Activated CD4-positive, alpha-beta T cell treated with anti-CD3 and anti-CD28 coated beads for 4 hours (primary cell): Measurements from ENCODE around the gene NPPA.

Experiments
- DNase-seq, 2 donors: peaks; one replicate each; pipeline ENCODE4 v3.0.0-alpha.2; 2020

NPPA gene

DNA sequence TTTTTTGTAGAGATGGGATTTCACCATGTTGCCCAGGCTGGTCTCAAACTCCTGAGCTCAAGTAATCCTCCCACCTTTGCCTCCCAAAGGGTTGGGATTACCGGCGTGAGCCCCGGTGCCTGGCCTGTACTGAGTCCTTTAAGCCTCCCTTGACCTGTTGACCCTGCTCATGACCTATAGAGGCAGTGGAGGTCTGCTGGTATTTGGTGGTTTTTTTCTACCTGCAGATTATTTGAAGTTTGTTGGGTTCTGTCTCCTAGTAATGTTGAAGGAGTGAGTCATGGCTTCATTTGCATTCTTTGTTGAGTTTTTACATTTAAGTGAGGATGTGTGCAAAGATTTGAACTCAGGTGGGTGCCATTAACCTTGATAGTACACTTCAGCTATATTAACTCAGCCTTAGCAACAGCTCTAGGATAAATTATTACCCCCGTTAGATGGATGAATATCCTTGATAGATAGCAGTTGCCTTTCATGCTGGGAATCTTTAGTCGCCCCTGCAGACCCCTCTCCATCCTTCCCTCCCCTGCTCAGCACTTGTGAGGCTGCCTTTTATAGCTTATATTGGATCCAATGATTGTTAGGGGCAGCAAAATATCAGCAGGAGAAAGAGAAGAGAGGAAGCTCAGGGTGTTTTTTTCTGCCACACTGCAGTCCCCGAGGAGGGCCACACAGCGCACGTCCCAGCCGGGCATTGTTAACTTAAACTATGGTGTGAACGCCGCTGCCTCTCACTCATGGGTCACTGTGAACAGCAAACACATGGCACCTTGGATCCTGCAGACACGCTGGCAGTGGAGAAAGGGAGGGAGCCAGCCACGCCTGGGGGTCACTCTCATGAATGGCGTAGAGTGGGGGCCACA lies 26.0 kb upstream of the NPPA start:
- no peak for DNase-seq

GRCh38 chr1:11872545-11872944 lies 25.0 kb upstream of the NPPA start:
- no peak for DNase-seq

DNA sequence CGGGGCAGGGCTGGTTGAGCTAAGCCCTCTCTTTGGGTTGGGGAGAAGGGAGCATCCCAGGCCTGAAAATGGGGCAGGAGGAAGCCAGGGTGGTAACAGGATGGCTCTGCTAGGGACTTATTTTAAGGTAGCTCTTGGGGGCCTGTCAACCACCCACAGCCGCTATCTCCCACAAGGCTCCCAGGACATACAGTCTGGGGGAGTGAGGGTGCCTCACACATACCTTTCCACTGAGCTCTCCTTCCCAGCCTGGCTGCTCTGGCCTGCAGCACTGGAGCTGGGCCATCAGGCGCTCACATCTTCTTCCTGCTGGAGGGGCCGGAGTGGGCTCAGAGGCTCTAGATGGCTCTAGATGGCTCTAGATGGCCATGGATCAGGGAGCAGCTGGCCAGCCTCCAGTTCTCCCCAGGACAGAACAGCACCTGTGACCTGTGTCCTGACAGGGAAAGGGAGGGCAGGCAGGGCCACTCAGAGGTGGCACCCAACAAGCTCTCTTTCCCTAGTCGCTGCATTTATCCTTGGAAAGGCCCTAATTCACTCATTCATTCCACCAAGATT lies 22.1 kb upstream of the NPPA start:
- DNase-seq = no peak

DNA sequence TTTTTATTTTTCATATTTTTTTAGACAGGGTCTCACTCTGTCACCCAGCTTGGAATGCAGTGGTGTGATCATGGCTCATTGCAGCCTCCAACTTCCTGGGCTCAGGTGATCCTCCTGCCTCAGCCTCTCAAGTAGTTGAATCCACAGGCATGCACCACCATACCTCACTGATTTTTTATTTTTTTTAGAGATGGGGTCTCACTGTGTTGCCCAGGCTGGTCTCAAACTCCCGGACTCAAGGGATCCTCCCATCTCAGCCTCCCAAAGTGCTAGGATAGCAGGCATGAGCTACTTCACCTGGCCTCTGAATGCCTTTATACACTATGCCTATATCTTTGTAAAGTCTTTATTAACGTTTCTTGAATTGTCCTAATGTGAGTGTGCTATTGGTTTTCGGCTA lies 21.5 kb upstream of the NPPA start:
- DNase-seq = no peak

GRCh38 chr1:11868331-11868980 lies 20.9 kb upstream of the NPPA start:
- no peak for DNase-seq

DNA sequence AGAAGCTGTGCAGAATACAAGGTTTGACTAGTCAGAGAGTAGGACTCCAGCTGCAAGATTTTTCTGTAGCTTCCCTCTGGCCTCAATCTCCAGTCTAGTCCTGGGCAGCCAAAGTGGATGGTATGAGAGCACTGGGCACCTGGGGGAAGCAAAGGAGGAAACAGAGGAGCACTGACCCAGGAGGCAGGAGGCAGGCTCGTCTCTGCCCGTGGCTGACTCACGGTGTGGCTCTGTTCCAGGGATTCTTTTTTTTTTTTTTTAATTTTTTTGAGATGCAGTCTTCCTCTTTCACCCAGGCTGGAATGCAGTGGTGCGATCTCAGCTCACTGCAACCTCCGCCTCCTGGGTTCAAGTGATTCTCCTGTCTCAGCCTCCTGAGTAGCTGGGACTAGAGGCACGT lies 15.3 kb upstream of the NPPA start:
- DNase-seq = no peak

DNA sequence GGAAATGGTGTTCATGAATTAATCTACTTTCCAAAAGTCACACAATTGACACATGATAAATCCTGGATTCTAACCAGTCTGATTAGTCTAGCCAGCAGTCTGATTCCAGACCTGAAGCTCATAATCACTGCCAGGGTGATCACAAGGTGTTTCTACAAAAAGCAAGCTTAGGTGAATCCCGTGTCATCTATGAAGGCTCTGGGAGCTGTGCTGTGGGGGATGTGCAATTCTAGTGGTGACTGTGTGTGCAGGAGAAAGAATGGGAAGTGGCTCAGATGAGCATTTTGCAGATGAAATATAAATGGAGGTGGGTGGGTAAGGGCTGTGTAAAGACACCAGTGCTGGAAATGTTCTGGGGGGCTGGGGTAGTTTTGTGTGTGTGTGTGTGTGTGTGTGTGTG lies 13.0 kb upstream of the NPPA start:
- no peak for DNase-seq

DNA sequence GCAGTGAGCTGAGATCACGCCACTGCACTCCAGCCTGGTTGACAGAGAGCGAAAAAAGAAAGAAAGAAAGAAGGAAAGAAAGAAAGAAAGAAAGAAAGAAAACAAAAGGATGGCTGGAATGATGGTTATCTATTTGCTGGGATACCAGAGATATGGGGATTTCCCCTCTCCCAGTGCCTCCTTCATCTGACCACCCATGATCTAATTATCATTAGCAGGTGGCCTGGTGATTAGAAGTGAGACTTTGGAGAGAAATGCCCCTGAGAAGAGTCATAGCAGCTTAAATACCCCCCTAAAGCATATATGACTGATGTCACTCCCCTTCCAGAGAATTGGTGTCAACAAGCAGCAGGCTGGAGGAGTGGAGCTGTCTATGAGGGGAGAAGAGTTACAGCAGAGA lies 12.5 kb upstream of the NPPA start:
- no peak for DNase-seq

DNA sequence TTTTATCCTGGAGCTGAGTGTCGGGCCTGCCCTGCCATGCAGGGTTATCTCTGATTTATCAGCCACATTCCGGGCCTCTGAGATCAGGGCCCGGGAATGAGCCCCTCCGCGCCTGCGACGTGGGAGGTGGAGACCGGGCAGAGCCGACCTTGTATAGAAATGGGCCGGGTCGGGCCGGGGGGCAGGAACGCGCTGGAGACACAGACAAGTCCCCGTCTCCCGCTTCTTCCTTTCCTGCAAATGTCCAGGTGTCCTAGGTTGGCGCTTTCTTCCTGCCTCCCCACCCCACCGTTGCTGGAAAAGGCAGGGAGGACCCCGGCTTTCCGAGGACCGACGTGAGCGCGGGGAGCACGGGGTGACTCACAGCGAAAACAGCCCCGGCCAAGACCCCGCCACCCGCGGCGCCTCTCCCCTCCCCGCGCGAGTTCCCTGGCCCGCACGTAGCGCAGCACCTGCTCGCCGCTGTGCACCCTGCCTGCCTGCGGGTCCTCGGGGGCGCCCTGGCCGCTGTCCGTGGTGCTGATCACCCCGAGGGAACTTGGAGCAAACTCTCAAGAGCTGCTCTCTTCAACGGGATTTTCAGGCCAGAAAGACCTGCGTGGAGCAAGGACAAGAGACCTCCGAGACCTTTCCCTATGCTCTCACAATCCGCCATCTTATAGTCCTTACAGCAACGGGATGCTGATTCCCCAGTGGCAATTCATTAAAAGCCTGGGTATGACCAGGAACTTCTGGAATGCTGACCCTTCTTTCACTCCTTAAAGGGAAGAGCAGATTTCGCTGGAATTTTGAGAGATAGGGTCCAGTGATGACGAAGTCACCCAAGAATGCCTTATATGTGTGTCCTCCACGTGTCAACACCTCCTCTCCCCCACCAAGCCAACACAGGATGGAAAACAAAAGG lies 11.6 kb upstream of the NPPA start:
- peak; percentile 47 to 51 for DNase-seq

GRCh38 chr1:11858613-11858967 lies 11.0 kb upstream of the NPPA start, which contains the start of gene NPPB:
Gene NPPB (minus strand): TSS chr1:11858945. CDS start chr1:11858833, 112 bp downstream.
- DNase-seq = no peak

DNA sequence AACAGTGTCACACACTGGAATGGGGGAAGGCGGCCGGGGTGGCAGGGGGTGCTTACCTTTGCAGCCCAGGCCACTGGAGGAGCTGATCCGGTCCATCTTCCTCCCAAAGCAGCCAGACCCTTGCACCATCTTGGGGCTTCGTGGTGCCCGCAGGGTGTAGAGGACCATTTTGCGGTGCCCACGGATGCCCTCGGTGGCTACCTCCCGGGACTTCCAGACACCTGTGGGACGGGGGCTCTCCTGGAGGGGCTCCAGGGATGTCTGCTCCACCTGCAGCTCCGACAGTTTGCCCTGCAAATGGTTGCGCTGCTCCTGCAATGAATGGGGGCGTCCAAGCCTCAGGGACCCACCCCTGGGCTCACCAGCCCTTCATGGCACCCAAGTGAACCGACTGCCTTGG lies 10.6 kb upstream of the NPPA start:
- DNase-seq = no peak

GRCh38 chr1:11857164-11857851 lies 9.7 kb upstream of the NPPA start:
- no peak for DNase-seq

- DNase-seq = no peak
Measured at GRCh38 chr1:11856698-11857097, 9.1 kb upstream of the NPPA start.

- DNase-seq = no peak
Measured at GRCh38 chr1:11855430-11855829, 7.8 kb upstream of the NPPA start.

GRCh38 chr1:11854519-11854918 lies 6.9 kb upstream of the NPPA start:
- DNase-seq = no peak

GRCh38 chr1:11851180-11851579 lies 3.6 kb upstream of the NPPA start:
- no peak for DNase-seq

GRCh38 chr1:11850156-11850555 lies 2.6 kb upstream of the NPPA start:
- DNase-seq = no peak

GRCh38 chr1:11848373-11848700 lies 754 bp upstream of the NPPA start:
- DNase-seq = no peak

DNA sequence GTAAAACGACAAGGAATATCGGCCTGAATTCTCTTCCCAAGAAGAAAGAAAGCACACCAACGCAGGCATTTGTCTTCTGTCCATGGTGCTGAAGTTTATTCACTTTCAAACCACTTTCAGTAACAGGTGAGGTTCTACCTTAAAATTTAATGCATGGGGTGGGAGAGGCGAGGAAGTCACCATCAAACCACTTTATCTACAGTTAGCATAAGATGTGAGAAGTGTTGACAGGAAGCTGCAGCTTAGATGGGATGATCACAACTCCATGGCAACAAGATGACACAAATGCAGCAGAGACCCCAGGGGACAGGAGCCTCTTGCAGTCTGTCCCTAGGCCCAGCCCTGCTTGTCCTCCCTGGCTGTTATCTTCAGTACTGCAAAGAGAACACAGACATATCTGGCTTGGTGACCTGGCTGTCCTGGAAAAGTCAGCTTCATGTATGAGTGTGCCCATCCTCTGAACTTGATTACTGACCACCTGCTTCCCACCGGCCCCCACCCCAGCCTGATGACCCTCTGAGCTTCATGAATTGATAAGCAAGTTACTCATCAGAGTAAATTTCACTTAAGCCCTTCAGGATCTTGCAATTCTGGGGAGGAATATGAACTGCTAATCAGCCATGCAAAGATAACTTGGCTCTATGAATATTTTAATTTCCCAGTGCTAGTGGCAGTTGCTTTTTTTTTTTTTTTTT lies 1.8 kb downstream of the NPPA start:
- no peak for DNase-seq

- DNase-seq = no peak
Measured at GRCh38 chr1:11842154-11843041, 5.2 kb downstream of the NPPA start.
